22Rv1 (cell line): ENCODE results near the gene TNFRSF18.

Experiments used
- ZFX ChIP-seq: fragments of 450-650 bp; IDR thresholded peaks from 2 replicates; pipeline ENCODE4 v1.6.1; 2017; ENCODE audit warnings: antibody characterized with exemption, borderline replicate concordance
- TF ChIP-seq, protein P1 (sequence below): fragments of 450-650 bp; IDR thresholded peaks from 2 replicates; pipeline ENCODE4 v1.5.1; 2017; ENCODE audit warnings: mild to moderate bottlenecking

- TF ChIP-seq, protein P1, sequence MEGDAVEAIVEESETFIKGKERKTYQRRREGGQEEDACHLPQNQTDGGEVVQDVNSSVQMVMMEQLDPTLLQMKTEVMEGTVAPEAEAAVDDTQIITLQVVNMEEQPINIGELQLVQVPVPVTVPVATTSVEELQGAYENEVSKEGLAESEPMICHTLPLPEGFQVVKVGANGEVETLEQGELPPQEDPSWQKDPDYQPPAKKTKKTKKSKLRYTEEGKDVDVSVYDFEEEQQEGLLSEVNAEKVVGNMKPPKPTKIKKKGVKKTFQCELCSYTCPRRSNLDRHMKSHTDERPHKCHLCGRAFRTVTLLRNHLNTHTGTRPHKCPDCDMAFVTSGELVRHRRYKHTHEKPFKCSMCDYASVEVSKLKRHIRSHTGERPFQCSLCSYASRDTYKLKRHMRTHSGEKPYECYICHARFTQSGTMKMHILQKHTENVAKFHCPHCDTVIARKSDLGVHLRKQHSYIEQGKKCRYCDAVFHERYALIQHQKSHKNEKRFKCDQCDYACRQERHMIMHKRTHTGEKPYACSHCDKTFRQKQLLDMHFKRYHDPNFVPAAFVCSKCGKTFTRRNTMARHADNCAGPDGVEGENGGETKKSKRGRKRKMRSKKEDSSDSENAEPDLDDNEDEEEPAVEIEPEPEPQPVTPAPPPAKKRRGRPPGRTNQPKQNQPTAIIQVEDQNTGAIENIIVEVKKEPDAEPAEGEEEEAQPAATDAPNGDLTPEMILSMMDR: no peak
- no peak for TF ChIP-seq ZFX
Measured at GRCh38 chr1:1243807-1244191, 37.4 kb upstream of the TNFRSF18 start.
